GM21717 (cell line): ENCODE measurements around the gene LACRT.
"Not testable (repeated sequence)": the region's sequence is repeated elsewhere in the genome, so short reads cannot be mapped to it uniquely, and the experiment has no call there.

Experiments used
- ATAC-seq: cut with Tn5 transposase; IDR thresholded peaks from one replicate; pipeline ENCODE4 v1.9.1; 2021; ENCODE audit warnings: mild to moderate bottlenecking, moderate library complexity; ENCODE audit not compliant: unreplicated experiment

Gene LACRT

DNA sequence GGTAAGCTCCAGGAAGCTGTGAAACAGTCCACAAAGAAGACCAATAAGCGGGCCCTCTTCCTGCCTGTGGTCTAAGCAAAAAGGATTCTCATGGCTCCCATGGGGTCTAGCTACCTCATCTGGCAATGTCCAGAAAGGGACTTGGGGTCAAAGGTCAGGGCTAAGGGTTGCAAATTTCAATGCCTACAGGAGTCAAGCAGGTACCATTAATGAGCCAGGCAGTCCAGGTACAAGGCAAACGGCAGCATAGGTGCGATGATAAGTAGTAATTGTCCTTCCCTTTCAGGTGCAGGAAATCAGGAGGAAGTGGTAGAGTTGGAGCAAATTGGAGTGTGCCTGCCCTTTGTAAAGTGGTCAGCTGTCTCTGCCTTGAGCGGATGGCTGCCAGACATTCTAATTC is 6.4 kb upstream of the LACRT start:
- no peak for ATAC-seq

DNA sequence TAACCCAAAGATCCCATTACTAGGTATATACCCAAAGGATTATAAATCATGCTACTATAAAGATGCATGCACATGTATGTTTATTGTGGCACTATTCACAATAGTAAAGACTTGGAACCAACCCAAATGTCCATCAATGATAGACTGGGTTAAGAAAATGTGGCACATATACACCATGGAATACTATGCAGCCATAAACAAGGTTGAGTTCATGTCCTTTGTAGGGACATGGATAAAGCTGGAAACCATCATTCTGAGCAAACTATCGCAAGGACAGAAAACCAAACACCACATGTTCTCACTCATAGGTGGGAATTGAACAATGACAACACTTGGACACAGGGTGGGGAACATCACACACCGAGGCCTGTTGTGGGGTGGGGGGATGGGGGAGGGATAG is 4.4 kb upstream of the LACRT start:
- not testable (repeated sequence) for ATAC-seq

DNA sequence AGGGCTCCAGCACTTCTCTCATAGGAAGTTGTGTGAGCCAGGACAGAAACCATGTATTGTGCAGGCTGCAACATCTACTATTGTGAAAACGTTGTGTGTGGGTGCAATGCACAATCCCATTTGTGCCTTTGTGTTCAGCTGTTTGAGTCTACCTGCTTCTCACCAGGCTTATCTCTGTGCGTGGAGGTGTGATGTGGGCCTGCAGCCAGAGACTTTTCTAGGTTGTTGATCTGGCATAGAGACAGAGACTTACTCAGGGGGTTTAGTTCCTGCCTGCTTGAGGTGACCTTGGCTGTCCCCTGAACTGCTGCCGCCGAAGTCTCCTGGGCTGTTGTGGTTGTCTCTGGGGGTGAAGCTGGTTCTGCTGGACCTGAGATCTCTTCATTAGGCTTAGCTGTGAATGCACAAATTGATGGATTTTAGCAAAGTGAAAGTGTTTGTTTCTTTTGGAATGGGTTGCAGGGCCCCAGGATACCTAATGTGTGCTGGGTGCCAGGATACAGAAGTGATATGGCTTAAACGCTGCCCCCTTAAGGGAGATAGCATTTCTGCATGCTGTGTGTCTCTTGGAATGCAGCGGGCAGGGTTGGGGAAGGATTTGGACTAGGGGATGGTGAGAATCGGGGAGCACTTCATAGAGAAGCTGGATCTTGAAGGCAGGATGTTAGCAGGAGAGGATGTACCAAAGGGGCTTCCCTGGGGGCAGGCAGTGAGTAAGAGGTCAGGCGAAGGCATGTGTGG is 2.5 kb downstream of the LACRT start:
- no peak for ATAC-seq

DNA sequence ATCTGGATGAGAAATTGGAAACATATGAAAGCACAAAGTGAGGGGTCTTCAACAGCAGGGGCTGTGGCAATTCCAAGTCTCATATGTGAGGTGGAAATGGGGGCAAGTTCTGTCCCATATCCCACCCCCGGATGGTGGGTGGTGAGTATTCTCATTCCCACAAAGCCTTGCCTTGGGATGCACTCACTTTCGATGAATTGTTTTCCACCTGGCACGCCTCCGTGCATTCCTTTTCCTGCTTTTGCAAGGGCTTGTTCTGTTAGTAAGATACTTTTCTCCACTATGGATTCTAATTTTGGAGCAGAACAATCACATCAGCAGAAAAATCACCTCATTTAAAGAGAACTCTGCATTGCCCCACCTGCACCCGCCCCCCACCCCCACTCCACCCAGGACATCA is 3.1 kb downstream of the LACRT start:
- no peak for ATAC-seq

DNA sequence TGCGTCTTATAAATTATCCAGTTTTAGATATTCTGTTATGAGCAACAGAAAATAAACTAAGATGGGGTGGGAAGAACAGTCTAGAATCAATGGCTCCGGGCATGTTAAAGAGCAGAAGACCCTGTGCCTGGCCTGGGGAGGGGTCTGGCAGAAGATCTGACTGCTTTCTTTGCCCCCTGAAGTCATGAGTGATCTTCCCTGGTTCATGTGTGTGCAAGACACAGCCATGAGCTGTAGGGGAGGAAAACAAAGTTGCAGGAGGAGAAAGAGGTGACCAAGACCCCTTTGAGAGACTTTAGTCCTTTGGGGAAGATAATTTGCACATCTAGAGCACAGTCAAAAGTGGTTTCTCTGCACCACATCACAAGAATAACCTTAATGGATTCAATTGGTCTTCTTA is 4.8 kb downstream of the LACRT start:
- ATAC-seq = no peak

DNA sequence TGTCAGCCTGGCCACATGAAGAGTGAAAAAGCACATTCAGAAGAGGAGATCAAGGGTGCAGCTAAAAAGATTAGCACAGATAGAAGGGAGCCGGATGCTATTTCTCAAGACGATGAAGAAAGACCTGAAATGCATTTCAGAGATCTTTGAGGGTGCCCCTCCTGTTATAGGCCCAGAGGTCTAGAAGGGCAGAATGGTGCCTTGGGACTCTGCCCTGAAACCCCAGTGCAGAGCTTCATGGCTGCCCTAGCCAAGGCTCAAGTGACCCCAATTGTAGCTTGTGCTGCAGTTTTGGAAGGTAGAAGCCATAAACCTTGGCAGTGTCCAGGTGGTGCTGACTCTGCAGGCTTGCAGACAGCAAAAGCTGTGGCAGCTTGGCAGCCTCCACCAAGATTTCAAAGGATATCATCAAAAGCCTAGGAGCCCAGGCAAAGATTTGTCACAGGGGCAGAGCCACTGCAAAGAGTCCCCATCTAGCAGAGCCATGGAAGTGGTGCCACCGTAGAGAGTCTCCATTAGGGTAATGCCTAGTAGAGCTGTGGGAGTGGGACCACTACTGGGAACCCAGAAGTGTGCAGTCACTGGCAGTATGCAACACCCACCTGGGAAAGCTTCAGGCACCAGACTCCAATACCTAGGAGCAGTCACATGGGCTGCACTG is 6.4 kb downstream of the LACRT start:
- ATAC-seq = no peak

DNA sequence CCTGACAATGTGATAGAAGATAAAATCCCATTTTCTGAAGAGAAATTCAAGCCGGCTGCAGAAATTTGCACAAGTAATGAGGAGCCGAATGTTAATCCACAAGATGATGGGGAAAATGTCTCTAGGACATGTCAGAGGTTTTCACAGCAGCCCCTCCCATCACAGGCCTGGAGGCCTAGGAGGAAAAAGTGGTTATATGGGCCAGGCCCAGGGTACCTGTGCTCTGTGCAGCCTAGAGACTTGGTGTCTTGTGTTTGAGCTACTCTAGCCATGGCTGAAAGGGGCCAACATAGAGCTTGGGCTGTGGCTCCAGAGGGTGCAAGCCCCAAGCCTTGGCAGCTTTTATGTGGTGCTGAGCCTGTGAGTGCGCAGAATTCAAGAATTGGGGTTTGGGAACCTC is 7.4 kb downstream of the LACRT start:
- no peak for ATAC-seq

DNA sequence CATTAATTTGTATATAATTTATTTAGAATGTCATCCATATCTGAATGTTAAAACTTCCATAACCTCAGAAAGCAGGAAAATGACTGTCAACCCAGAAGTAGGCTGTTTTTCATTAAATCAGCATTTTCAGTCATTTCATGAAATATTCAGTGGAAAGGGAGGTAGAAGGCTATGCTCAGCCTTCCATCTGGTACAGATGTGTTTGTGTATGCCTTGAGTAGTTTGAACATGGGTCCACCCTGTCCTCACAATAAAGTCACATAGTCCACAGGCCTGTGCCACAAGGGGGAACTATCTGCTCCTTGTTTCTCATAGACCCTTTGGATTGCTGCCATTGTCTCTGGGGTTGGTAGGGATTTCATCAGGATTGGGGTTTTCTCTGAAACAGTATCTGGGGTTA is 9.1 kb downstream of the LACRT start:
- ATAC-seq = no peak

DNA sequence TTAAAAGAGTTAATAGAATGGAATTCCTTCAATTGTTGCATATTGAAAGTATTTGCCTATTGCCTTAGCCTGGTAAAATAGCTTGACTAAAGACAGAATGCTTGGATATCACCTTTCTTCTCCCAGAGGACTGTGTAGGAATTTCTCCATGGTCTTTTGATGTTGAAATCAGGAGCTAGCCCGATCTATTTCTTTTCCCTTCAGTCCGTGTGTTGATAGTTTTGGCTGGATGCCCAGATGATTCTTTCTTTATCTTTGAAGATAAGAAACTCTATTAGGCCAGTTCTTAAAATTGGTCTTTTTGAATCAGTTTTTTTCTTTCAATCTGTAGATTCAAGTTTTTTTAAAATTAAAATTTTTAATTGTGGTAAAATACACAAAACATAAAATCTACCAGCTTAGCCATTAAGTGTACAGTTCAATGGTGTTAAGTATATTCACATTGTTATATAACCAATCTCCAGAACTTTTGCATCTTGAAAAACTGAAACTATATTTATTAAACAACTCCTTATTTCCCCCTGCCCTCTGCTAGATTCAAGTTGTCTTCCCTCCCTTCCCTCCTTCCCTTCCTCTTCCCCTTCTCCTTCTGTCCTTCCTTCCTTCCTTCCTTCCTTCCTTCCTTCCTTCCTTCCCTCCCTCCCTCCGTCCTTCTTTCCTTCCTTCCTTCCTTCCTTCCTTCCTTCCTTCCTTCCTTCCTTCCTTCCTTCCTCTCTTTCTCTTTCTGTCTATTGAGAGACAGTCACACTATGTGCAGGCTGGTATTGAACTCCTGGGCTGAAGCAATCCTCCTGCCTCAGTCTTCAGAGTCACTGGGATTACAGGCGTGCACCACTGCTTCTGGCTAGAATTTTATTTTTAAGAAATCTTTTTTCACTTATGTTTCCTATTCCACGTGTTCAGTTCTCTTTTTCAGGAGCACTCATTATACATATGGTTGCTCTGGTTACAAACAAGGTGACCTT is 10.1 kb downstream of the LACRT start:
- no peak for ATAC-seq

DNA sequence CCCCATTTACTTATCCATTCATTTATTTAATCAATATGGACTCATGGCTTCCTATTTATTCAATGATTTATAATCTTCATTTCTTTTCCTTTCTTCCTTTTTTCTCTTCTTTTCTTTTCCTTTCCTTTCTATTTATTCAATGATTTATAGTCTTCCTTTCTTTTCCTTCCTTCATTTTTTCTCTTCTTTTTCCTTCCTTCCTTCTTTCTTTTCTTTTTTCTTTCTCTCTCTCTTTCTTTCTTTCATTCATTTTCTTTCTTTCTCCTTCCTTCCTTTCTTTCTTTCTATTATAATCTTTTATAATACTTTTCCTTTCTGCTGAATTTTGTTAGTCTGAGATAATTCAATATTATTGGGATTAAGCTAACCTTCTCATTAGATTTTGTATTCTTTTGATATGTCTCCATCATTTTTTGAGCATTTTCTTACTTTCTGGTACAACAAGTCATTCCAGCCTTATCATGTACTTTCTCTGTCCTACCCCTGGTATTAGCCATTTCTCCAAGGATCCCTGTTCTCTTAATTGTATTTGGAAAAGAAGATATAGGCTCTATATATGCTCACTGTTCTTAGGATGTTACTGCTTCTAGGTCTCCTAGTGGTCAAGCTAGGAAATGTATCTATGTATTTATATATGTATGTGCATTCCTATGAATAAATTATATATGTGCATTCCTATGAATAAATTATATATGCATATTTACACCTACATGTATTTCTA is 12.1 kb downstream of the LACRT start:
- ATAC-seq = no peak

DNA sequence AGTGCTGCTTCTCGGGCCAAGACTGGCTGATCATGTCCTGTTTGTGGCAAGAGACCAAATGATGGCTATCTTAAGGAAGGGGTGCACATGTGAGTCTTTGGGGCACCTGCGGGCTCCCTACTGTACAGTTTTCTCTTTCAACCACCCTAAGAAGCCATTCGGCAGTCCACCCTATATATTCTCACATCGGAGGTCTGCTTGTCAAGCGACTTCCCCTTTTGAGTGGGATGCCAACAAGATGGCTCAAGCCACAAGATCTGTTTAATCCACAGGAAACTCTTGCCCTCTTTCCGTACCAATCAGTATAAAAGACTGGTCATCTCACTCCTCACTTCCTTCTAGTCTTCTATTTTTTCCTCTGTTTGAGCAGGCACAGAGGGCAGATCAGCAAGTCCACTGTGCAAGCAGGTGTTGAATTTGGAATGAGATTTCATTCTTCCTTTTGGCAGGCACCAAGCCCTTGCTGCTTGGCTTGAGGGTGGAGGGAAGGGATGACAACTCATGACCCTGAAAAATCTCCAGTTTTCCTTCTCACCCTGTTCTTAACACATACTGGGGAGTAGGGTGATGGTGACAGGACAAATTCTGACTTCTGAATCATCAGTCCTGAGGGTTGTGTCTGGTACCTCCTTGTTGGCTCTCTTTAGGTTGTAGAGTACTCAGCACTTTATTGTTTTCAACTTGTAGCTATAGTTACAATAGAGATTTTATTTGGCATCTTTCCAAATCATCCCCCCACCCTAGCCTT is 17.6 kb downstream of the LACRT start:
- ATAC-seq = no peak

DNA sequence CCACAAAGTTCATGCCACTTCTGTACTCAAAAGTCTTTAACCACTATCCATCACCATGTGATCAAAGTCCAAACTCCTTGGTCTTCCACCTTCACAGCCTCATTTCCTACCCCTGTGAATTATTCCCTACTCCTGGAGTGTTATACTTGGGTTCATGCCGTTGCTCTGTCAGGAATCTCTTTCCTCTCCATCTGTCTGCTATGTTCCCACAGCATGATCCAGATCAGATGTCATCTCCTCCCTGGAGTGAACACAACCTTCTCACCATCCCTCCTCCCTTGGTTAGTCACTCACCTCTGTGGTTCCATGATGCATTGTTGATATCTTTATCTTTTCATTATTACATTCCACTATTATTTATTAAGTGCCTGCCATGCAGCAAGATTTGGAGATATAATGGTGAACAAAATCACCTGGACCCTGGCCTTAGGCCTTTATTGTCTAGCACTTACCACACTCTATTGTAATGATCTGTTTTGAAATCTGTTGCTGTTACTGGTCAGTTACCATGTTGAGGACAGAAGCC is 22.4 kb downstream of the LACRT start:
- ATAC-seq = no peak

DNA sequence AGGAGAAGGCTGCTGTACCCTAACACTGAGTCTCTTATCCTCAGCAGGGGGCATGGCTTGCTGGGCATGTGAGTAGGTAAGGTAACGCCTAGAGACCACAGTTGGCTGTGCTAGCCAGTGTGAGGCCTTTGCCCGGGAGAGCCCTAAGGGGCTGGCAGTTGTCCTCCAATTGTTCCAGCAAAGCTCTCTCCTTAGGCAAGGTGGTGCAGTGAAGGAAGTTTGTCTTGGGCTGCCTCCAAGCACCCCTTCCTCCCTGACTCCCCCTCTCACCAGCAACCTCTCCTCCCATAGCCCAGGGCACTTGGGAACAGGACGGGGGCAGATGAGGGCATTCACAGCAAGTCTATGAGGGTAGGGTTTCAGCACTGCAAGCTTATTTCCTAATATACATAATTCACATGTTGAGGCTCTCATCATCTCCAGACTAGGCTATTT is 23.0 kb downstream of the LACRT start:
- ATAC-seq = no peak

DNA sequence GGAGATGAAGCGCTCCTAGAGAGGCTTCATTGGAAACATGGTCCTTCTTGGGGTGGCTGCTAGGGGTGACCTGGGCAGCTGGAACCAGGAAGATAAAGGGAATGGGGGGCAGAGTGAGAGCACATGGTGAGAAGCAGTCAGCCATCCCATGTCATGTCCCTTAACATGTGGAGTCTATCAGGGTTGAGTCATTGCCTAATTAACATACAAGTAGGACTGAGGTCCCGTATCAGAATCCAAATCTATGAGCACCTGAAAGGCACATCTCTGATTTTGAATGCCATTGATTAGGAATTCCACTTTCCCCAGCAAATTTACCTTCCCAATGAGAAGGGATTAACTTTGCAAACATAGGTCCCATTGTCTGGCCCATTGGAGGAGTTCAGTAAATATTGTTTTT is 25.9 kb downstream of the LACRT start:
- no peak for ATAC-seq

DNA sequence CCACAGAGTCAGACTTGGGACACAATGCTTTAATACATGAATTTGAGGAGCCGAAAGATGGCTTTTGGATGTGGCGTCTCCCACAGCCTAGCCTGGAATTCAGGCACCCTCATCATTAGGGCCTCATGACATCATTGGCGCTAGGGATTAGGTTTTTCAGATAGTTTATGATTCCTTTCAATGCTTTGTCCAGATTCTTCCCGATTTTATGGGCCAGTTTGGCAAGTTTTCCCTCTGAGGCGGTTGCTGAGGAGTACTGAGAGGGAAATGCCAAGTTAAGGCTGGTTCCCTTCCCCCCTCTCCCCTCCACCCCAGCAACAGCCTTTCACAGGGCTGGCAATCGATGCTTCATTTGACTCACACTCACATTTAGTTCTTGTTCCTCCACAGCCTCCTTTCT is 26.5 kb downstream of the LACRT start:
- ATAC-seq = no peak

DNA sequence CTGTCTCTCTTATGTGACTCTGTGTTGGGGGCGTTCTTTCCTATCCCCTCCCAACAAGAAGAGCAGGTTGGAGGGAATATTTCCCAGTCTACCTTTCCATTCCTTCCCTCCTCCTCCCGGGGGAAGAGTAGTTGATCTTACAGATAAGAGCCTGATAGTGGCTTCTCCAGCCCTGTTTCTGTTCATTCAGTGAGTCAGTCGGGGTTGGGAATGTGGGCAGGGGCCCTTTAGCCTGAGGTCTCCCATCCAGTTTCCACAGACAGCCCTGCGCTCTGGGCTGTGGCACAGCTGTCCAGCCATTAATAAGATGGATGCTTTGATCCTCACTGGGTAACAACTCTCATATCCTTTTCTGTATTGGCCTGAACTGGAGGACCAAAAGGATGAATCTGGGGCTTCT is 28.1 kb downstream of the LACRT start:
- no peak for ATAC-seq

DNA sequence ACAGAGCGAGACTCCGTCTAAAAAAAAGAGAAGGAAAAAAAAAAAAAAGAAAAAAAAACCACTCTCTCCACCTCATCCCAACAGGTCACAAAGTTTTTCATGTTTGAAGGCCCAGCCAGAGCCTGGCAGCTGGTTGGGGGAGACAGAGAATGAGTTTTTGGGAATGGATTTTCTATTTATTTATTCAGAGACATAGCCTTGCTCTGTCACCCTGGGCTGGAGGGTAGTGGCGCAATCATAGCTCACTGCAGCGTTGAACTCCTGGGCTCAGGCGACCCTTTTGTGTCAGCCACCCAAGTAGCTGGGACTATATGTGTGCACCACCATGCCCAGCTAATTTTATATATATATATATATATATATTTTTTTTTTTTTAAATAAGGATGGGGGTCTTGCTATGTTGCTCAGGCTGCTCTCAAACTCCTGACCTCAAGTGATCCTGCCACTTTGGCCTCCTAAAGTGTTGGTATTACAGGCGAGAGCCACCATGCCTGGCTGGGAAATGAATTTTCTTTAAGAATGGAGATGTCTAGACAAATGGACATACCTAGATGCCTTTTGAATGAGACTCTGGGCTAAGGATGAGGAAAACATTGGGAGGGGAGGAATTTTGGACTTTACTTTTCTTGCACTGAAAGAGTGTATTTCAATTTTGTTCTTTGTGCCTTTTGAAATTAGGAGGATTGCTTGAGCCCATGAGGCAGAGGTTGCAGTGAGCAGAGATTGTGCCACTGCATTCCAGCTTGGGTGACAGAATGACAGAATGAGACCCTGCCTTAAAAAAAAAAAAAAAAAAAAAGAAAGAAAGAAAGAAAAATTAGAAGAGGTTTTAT is 29.3 kb downstream of the LACRT start:
- no peak for ATAC-seq

DNA sequence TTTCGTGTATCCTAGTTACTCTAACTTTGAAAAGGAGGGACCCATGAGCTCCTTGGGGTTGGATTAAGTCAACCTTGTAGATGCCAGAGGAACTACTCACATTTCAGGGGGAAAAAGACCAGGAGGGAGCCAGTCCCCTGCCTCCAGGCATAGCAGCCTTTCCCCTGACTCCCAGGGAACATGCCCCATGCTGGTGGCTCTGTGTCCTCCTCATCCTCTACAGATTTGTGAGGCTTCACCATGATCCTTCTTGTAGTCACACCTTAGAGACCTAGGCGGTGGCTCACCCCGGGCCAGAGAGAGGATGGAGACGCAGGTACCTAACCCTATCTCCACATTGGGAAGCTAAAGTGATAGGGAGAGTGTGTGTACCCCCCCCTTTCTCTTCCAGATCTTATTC is 30.3 kb downstream of the LACRT start:
- ATAC-seq = no peak

DNA sequence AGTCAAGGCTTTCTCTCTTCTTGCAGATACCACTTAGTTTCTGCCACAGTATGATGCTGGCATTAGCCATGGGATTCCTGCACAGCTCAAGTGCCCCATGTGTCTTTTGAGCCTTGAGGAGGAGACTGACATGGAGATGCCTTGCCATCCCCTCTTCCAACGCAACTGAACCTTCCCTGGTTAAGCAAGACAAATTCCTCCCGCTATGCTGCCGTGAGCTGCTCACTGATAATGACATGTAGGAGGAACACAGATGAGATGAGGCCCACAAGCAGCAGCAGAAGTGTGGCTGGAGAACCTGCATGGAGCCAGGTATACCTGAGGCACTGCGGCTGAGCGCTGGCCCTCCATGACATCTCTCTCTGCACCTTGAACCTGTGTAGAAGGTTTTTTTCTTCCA is 30.8 kb downstream of the LACRT start:
- no peak for ATAC-seq
